ENCODE measurements around the gene PHF21B.

PHF21B gene

DNA sequence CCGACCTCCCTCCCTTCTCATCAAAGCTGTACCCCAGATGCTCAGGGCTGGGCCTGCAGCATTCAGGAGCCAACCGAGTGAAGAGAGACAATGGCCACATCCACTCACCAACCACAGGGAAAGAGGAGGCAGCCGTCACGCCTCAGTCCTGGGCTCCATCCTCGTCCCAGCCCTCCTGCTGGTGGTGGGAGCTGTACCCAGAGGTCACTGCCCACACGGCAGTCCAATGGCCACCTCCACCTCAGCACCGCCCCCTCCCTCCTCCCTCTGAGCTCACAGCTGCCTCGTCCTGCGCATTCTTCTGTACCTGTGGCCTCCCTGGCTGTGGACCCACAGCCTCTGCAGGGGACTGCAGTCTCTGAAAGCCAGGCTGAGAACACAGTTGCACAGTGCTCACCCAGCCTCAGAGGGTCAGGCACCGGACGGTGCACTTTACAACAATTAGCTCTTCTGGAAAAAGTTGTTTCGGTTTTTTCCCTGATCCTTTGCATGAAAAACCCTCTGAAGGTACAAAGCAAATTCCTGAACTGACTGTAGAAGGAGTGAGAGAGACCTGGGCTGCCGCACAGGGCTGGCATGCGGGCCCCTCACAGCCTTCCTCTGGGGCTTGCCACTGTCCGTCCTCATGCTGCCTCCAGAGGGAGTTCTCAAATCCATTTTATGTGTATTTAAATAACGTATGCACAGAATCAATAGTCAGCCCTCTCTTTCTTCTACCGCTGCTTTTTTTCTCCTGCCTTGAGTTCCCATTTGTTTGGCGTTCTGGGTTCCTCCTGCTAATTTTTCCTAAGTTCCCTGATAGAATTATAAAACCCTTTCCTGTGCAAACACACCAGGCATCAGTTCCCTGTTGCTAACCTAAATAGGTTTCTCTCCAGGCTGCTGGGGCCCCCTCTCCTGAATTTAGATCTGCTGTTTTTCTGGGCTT lies 52.7 kb downstream of the PHF21B start:
- no peak for DNase-seq (ENCODE audit: low spot score)

DNA sequence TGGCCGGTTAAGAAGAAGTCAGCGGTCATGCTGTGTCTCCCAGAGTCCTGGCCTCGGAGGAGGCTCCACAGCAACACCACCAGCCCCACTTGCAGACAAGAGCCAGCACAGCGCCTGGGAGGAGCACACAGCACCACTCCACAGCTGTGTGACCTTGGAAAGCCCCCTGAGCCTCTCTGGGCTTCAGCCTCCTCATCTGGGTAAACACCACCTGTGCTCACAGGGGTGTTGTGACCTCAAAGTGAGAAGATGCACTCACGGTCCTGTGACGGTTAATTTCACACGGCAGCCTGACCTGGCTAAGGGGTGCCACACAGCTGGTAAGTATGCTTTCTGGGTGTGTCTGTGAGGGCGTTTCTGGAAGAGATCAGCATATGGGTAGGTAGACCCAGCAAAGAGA lies 54.7 kb downstream of the PHF21B start:
- no peak for DNase-seq (ENCODE audit: low spot score)

DNA sequence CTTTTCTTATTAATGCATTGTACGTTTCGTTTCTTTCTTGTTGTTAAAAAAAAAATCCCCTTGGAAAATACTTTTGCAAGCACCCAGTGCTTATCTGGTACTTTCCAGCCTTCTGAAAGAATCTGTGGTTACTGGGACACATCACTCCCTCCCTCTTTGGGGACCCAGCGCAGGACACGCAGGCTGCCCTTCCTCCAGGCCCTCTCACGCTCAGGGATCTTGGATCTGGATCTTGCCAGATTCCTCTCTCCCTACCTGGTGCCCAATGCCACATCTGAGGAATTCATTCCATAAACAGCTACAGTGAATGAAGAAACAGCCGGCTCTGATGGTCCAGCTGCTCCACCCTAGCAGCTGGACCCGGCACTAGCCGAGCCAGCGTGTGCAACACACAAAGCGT lies 55.7 kb downstream of the PHF21B start:
- no peak for DNase-seq (ENCODE audit: low spot score)

DNA sequence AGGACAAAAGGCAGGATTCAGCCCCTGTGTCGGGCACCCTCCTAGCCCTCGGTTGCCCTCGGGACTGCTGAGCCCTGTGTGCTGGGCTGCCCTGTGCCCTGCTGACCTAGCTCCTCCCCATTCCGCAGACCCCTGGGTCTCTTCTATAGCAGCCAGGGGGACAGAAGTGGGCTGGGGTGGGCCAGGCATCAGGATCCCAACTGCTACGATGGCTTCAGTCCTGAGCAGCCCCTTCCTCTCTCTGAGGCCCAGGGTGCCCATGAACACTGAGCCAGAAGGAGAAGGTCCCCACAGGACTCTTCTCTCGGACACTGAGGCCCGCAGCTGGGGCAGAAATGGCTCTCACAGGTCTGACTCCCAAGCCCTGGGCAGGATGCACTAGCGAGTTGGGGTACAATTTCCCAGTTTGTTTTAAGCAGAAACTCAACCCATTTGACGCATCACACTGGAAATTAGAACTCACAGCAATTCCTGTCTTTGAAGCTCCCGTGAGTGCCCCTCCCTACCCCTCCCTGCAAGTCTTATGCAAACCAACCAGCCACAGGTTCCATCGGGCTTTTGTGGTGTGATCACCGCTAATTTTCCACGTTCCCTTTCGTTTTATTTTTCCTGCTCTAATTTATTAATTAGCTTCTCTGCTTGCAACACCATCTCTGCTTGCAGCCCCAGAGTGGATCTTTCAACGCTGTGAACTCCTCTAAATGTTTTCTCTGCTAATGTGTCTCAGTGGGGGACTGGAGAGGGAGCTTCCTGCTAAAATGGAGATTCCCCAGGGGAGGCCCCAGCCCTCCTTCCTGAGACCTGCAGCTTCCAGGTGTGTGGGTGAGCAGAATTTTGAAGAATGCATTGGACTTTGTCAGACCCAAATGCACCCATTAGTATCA lies 56.7 kb downstream of the PHF21B start:
- no peak for DNase-seq (ENCODE audit: low spot score)

DNA sequence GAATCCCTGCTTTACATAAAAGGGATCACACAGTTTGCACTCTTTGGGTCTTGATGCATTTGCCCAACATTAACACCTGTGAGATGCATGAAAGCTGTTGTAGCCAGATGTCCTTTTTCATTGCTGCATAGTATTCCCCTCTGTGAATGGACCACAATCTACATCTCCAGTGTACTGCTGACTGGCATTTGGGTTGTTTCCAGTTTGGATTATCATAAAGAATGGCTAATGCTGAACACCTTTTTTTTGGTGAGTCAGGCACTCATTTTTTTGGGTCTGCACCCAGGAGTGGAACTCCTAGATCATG lies 58.3 kb downstream of the PHF21B start:
- DNase-seq (ENCODE audit: low spot score): no peak

DNA sequence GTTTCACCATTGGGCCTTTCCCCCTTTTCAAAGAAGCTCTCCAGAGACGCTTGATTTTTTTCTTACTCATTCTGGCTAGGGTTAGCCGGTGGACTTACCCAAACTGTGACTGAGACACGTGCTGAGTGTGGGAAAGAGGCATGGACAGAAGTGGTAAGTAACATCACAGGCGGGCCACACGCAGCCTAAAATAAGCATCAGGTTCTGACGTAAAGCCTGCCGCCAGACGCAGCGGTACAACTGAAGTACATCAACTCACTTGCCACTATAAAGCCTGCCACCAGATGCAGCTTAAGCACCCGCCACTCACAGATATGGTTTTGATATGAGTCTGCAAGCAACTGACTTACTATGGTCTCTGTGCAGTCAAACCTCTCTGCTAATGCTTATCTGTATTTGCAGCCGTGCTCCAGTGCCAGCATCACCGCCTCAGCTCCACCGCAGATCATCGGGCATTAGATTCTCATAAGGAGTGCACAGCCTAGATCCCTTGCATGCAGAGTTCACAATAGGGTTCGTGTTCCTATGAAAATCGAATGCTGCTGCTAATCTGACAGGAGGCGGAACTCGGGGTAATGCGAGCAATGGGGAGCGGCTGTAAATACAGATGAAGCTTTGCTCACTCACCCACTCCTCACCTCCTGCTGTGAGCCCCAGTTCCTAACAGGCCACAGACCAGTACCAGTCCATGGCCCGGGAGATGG lies 58.8 kb downstream of the PHF21B start:
- no peak for DNase-seq (ENCODE audit: low spot score)

DNA sequence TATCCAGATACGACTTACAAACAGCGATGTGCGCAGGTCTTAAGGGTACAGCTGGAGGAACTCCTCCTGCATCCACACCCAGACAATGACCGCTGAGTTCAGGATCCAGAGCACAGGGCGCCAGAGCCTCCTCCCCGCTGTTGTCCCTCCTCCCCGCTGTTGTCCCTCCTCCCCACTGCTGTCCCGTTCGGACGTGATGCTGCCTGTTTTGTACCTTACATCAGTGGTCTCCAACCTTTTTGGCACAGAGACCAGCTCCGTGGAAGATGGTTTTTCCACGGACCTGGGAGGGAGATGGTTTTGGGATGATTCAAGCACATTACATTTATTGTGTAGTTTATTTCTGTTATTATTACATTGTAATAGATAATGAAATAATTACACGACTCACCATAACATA lies 62.0 kb downstream of the PHF21B start:
- DNase-seq (ENCODE audit: low spot score): no peak

DNA sequence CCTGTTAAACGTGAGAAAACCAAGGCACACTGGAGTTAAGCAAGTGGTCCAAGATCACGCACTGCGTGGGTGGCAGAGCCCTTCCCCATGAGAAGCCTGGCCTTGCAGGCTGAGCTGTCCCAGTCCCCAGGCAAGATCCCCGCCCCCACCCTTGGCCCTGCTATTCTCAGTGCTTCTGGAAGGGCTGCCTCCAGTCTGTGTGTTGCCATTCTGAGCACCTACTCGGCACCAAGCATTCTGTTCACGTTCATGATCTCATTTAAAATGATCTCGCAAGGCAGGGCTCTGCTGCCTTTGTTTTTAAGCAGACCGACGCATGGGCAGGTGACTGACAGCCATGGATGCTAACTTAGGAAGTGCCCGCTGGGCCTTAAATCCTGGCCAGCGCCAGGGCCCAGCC lies 62.8 kb downstream of the PHF21B start:
- no peak for DNase-seq (ENCODE audit: low spot score)

DNA sequence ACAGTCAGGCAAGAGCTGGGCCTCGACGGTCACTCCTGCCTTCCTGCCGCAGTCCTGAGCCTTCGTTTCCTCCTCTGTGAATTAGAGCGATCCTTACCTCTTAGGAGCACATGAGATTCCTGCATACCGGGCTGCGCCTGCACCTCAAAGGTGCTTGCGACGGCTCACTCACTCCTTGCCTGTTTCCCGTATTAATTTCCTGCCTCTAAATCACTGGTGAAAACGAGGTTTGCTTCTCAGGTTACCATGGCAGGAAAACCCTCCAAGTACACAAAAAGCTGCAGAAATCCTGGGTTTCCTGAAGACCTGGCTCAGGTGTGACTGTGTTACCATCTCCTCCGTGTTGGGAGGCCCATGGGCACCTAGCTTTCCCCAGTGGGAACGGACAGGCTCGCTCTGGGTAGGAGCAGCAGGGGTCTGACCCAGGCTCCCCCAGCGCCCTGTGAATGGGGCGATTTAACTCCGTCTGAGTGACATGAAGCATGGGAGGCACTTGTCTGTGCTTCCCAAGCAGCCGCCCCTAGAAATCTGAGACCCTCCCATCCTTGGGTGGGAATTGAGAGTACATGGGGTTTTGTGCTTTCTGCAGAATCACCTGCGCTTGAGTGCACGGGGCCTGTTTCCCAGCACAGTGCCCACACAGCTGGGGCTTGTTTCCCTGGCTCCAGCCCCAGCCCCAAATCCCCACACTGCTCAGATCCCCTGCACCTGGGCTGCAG lies 64.8 kb downstream of the PHF21B start:
- DNase-seq (ENCODE audit: low spot score): no peak

DNA sequence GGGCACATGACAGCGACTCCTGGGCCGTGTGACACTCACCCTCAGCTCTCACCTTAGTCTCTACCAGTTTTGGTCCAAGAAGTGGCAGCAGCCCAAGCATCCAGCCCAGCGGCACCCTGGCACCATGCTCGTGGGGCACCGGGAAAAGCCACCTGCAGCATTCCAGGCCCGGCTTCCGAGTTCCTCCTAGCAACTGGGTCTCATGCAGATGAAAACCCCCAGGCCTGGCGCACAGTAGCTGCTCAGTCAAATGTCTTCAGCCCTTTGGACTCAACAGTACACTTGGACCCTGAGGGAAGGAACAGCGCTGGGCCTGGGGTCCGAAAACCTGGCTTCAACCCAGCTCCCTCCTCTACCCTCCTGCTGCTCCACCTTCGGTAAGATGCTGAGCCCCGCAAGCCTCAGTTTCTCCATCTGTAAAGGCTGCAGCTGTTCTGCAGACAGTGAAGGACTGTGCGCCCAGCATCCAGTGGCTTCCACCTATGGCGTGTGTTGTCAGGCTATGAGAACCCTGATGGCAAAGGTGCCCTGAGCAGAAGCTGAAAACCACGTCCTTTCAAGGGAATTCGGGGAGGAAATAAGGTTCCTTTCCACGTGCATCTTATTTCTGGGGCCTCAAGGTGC lies 66.0 kb downstream of the PHF21B start:
- no peak for DNase-seq (ENCODE audit: low spot score)

DNA sequence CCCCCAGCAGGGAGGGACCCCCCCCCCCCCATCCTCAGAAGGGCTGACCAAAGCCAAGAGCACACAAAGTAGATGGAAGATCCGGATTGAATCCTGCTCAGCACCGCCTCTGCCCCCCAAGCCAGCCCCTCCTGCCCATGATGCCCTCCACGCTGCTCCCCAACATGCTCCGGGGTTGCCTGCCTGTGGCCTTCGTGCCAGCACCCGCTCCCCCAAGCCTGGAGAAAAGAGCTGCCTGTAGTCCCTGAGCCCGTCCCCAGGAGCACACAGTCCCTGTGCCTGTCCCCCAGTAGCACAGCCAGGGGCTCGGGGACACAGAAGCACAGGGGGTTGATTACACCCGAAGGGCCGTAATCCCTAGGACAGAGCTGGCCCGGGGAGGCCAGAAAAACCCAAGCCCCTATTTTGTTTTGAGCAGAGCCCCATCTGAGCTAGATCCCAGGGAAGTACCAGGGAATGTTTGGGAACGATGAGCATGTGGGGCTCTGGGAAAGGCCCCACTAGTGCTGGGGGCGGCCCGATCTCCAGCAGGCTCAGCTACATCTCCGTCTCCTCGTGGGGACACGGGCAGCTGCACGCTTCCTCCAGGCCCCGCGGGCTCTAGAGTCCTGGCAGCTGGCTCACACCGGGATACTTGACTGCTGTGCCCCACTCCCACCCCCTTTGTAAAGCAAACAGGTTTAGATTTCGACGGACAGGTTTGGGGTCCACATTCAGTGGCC lies 66.7 kb downstream of the PHF21B start:
- no peak for DNase-seq (ENCODE audit: low spot score)

DNA sequence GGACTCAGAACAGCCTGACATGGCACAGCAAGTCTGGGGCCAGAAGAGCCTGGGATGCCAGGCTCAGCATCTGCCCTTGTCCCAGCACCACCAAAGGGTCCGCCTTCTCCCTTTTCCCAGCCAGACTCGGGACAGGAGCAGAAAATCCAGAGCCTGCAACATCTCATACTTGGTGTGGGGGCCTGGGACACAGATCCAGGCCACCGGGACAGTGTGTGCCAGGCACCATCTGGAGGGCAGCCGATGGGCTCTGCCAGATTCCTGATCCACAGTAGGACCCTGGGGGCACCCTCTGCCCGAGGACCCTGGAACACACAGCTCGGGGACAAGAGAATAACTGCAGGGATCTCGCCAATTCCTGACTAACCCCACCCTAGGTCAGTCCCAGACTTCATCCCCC lies 67.7 kb downstream of the PHF21B start:
- DNase-seq (ENCODE audit: low spot score): no peak

DNA sequence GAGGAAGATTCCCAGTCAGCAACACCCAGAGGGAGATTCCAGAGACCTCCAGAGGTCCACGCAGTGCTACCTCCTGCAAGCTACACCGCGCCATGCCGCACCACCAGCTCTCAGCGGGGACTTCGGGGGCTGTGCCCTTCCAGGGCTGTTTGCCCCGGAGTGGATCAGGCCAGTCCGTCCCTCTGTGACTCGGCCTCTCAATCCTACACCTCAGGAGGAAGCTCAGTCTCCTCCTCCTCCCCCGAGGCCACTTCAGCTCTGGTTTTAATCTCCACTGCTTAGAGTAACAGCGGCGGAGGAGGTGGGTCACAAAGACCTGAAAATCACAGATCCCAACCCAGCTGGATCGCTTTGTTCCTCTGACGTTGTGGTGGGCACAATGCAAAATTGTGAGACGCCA lies 68.6 kb downstream of the PHF21B start:
- no peak for DNase-seq (ENCODE audit: low spot score)

DNA sequence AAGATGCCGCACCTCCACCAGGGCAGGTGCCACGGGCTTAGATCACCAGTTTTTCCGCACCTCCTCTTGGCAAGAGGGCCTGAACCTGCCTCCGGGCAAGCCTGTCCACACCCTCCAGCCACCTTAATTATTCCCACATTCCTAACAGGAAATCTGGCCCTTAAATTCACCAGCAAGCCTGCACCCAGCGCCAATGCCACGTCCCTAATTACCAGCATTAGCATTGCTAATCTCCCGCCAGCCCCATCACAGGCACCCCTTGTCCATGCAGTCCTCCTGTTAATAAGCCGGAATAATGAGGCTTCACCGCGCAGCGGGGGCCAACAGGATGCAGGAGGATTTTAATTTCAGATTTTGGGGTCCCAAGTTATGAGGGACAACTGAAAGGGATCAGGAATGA lies 69.7 kb downstream of the PHF21B start:
- no peak for DNase-seq (ENCODE audit: low spot score)

DNA sequence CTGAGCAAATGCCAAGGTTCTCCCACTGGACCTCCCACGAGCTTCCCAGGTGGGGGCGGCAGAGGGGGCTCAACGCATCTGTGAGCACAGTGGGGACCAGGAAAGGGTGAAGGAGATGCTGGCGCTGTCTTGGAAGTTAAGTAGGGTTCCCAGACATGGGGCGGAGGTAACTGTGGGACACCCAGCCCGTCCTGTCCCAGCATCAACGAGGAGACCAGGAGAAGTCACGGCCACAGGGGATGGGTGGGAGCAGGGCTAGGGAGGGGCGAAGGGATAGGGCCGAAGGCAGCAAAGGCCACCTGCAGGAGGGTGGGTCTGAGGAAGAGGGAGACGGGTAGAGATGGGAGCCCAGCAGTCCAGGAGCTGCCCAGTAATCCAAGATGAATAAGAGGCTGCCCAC lies 70.4 kb downstream of the PHF21B start:
- no peak for DNase-seq (ENCODE audit: low spot score)

DNA sequence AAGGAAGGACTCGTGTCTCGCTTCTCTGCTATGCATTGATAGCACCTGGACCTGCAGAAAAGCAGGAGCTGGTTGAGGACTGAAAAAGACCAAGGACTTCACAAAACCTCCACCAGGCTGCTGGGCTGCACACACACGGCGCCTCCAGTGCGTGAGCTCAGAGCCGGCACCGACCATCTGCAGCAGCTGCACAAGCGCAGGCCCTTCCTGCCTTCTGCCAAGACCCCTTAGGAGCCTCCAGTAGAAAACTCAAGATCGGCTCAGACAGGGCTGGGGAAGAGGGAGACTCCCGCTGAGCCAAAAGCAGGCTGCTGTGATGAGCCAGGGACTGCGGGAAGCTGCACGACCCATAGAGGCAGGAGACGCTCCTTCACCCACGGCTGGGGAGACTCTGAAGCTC lies 70.9 kb downstream of the PHF21B start:
- DNase-seq (ENCODE audit: low spot score): no peak

DNA sequence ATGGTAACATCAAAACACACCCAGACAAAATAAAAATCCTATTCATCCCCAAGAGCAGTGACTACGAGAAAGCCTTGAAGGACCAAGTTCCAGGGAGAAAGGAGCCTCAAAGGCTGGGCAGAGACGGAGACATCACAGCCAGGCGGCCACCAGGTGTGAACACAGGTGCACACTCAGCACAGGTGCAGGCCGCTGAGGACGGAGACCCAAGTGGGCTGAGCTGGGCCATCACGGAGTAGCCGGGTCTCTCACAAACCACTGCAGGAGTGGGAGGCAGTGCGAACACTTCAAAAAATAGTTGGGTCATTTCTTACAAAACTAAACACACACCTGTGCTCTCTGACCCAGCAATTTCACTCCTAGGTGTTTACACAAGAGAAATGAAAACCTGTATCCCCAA lies 72.6 kb downstream of the PHF21B start:
- DNase-seq (ENCODE audit: low spot score): no peak

DNA sequence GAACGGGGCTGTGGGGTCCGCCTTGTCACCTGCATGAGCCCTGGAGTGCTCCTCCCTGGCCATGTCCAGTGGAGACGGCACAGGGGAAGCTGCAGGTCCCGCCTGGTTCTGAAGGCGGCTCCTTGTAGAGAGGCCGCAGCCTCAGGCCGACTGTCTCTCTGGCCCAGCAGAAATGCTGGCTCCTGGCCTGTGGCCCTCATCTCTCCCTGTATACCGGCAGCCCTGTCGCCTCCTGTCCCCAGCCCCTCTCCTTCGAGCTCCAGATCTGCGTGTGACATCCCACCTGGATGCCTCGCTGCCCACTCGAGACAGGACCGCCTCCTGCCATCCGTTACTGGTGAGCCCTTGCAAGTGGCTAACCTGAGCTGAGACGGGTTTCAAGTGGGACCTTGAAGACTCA lies 73.6 kb downstream of the PHF21B start:
- DNase-seq (ENCODE audit: low spot score): no peak

DNA sequence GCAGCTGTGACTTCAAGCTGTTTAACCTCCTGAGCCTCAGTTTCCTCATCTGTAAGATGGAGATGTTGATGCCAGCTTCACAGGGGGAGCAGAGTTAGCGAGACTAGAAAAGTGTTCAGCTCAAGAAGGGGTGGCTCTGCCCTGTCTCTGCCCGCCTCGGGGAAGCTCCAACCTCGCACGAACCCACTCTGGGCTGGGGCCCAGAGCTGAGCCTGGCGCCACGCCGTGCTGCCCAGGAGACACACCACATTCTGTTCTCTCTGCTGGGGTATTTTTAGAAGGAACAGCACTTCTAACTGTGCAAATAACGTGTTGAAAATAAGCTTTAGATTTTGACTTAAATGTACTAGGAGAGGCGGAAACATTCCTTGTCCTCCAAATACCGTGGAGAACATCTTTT lies 74.1 kb downstream of the PHF21B start:
- DNase-seq (ENCODE audit: low spot score): no peak

DNA sequence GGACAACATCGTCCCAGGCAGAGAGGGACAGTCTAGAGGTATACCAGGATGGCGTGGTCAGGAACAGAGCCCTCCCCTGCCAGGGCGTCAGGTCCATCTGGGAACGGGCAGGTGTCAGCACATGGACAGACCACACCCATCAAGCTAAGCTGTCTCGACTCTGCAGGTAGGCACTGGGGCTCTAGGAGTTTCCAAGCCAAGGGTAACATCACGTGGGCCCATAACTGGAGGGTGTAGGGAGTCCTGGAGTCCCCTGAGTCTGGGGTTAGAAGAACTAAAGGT lies 75.4 kb downstream of the PHF21B start:
- no peak for DNase-seq (ENCODE audit: low spot score)
